HG02798 (cell line): ENCODE measurements around the gene CCDC181.
"Not testable (repeated sequence)": the region's sequence is repeated elsewhere in the genome, so short reads cannot be mapped to it uniquely, and the experiment has no call there.

Experiments used
- ATAC-seq: cut with Tn5 transposase; IDR thresholded peaks from one replicate; pipeline ENCODE4 v1.9.1; 2021; ENCODE audit warnings: mild to moderate bottlenecking; ENCODE audit not compliant: unreplicated experiment, poor library complexity

The CCDC181 gene

GRCh38 chr1:169408340-169408739 is 18.9 kb downstream of the CCDC181 start:
- ATAC-seq, result not testable (repeated sequence)

DNA sequence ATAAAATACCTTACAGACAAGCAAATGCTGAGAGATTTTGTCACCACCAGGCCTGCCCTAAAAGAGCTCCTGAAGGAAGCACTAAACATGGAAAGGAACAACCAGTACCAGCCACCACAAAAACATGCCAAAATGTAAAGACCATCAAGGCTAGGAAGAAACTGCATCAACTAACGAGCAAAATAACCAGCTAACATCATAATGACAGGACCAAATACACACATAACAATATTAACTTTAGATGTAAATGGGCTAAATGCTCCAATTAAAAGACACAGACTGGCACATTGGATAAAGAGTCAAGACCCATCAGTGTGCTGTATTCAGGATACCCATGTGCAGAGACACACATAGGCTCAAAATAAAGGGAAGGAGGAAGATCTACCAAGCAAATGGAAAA is 24.7 kb downstream of the CCDC181 start:
- not testable (repeated sequence) for ATAC-seq

DNA sequence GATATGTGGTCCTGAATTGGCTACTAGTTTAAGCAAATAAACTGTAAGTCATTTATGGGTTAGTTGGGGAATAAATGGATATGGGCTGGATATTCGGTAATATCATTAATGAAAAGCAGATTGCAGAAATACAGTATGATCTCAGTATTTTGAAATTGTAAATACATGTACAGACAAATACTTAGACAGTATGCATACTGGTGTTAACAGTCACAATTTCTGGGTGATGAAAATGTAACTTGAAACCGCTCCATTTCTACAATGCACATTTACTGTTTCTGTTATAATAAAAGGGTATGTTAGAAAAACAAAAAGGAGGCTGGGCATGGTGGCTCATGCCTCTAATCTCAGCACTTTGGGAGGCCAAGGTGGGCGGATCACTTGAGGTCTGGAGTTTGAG is 31.3 kb downstream of the CCDC181 start:
- no peak for ATAC-seq

DNA sequence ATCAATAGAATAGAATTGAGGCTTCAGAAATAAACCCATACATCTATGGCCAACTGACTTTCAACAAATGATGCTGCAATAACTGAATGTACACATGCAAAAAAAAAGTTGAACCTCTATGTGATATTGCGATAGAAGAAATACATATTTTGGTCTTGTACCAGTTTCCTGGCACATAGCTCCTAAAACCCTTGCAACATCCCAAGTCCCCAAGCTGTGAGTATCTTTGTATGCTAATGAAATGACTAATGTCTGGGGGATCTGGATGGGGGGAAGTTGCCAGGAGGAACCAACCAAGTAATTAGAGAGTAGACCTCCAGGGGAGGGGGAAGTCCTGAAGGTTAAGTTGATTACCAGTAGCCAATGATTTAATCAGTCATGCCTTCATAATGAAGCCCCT is 34.9 kb downstream of the CCDC181 start:
- no peak for ATAC-seq

DNA sequence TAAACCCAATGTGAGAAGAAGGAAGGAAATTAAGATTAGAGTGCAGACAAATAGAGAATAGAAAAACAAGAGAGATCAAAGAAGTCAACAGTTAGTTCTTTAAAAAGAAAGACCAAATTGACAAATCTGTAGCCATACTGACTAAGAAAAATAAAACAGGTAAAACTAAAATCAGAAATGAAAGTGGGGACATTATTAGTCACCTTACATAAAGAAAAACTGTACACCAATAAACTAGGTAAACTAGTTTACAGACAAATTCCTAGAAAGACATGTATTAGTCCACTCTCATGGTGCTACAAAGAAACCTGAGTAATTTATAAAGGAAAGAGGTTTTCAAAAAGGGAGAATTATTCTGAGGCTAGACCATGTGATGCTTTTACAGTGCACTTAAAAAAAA is 37.0 kb downstream of the CCDC181 start:
- ATAC-seq, result peak; percentile 74

GRCh38 chr1:169387399-169387798 is 39.9 kb downstream of the CCDC181 start:
- no peak for ATAC-seq

GRCh38 chr1:169383449-169383848 is 43.8 kb downstream of the CCDC181 start:
- no peak for ATAC-seq

GRCh38 chr1:169381162-169381561 is 46.1 kb downstream of the CCDC181 start:
- ATAC-seq, result no peak

DNA sequence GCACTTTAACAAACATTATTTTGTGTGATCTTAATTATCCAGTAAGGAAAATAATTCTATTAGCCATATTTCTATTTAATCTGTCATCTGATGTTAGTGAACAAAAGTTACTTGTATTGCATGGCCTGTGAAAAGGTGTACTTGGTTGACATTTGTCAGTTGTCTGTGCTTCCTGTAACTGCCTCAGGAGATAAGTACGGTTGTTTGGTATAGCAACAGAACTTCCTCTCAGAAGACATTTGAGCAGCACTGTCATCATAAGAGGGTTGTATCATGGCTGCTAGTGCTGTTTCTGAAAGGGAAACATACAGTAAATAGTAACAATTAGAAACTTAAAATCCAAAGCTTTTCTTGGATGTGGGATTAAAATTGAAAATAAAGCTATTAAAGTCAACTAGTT is 55.9 kb downstream of the CCDC181 start:
- no peak for ATAC-seq

- no peak for ATAC-seq
Observed at GRCh38 chr1:169368406-169368769, 58.9 kb downstream of the CCDC181 start.

- peak; percentile 98 for ATAC-seq
Observed at GRCh38 chr1:169367686-169368405, 59.4 kb downstream of the CCDC181 start, which contains the start of the genes BLZF1 and NME7. Gene BLZF1 (plus strand): TSS chr1:169368195. CDS start chr1:169369523, 1,328 bp downstream. Gene NME7 (minus strand): TSS chr1:169367797. CDS start chr1:169367710, 87 bp downstream.

DNA sequence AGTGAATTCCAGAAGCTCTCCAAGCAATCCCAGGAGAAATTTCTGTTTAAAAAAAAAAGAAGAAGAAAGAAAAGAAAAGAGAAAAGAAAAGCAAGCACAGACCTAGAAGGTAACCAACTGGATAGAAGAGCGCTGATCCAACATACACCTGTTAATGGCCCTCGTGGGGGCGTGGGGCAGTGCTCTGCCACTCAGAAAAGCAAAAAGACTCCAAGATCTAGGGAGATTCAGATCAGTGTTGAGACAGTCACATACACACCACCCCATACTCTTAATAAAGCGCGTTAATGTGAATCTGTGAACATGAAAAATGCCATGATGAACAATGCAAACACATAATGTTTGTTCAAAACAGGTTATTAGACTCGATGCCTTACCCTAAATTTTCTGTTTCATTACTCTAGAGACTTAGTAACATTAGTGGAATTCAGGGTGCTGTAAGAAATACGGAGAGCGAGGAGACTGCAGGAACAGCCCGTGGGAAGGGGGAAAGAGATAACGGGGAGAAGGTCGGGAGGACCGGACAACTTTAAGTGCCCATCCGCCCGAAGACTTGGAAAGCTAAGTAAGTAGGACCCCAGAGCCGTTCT is 60.1 kb downstream of the CCDC181 start:
- no peak for ATAC-seq

DNA sequence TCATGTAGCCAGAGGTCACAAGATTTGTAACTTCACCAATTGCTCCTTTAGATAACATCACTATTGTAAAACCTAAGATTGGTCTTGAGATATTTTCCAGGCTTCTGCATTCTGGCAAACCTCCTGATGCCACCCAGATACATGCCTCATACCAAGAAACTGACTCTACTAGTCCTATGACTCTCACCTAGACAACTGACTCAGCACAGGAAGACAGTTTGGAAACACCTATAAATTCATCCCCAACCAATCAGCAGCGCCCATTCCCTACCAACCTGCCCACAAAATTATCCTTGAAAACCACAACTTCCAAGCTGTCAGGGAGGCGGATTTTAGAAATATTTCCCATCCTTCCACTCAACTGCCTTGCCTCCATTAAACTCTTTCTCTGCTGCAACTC is 62.3 kb downstream of the CCDC181 start:
- ATAC-seq, result no peak

DNA sequence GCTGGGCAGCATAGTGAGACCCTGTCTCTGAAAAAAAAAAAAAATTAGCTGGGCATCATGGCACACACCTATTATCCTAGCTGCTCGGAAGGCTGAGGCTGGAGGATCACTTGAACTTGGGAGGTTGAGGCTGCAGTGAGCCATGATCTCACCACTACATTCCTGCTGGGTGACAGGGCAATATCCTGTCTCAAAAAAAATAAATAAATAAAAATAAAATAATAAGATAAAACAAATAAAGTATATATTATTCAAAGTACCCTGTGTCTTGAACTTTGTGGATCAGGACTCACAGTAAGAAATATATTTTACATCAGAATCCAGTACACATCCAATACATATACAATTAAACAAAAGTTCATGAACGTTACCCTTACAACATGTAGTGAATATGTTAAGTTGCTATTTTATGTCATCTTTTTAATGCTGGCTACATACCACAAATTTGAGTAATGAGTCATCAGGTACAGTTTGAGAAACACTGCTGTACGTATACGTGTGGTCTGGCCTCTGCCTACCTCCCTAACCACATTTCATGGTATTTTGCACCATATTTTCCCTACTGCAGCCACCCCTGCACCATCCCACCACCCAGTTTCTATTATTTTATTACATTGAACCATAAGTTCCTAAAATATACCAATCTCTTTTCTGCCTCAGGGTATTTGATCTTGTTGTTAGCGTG is 64.1 kb downstream of the CCDC181 start:
- ATAC-seq, result peak; percentile 23

DNA sequence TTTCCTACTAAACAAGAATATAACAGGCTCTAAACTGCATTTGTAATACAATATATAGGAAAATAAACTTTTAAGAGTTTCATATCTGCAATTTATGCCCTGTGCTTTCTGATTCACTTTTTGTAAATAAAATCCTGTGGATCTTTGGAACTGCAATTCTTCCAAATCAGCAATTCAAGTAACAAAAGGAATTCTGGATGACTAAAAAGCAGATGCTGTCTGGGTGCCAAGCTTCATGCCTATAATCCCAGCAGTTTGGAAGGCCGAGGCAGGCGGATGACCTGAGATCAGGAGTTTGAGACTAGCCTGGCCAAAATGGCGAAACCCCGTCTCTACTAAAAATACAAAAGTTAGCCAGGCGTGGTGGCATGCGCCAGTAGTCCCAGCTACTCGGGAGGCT is 66.0 kb downstream of the CCDC181 start:
- no peak for ATAC-seq

DNA sequence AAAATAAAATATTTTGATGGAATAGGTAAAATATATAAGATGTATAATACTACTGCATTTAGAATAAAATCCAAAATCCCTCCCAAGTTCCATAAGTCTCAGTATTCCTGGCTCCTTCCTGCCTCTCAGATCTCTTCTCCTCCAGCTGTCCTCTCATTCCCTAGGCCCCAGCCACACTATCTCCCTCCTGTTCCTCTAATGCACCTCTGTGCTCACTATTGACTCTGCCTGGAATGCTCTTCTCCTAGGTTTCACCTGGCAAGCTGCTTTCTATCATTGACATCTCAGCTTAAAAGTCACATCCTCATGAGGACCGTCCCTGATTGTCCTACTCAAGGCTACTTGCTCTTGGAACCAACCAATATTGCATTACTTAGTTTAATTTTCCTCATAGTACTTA is 66.9 kb downstream of the CCDC181 start:
- ATAC-seq, result no peak

DNA sequence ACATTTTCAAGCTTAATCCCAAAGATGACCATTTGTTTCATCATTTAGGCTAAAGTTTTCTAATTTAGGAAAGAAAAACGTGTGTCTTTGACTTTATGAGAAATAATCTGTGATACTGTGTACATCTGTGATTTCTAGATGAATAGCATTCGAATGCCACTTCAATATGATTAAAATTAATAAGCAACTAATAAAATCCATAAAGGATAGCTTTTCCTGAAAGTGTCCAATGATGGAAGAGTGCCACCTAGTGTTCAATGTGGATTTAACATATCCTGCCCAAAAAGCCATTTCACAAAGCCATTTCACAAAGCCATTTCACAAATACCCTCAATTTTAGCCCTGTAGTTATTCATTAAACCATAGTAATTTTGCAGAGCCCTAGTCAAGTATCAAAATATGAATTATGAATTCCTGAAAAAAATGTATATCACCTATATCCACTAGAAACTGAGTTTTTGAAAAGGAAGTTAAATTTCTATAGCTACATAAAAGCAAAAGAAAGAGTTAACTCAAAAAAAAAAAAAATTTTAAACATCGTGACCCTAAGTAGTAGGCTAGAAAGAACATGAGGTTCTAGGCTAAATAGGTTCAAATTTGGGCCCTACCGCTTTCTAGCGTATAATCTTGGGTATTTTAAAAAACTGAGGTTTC is 78.8 kb downstream of the CCDC181 start:
- ATAC-seq, result no peak

GRCh38 chr1:169347688-169348382 is 79.4 kb downstream of the CCDC181 start:
- no peak for ATAC-seq

DNA sequence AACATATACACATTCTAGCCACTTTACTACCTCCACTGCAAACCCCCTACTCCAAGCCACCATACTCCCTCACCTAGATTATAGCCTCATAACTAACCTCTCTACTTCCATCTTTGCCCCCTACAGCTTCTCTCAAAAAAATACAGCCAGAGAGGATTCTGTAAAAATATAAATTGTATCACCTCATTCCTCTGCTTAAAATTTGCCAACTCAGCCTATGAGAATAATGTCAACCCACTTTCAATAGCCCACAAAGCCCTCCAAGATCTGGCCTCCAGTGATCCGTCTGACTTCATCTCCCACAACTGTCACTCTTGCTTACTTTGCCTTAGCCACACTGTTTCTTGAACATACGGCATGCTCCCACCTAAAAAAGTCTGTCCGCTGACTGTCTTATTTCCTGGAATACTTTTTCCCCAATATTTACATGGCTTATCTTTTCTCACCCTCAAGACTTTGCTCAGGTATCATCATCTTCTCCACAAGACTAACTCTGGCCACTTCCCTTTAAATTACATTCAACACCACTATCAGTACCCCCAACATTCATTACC is 81.2 kb downstream of the CCDC181 start:
- ATAC-seq, result no peak

GRCh38 chr1:169345511-169345910 is 81.8 kb downstream of the CCDC181 start:
- ATAC-seq, result no peak
